Activated CD8-positive, alpha-beta memory T cell treated with anti-CD3 and anti-CD28 coated beads, Interleukin-2, amount 50 U/mL, for 1 hour (primary cell): ENCODE data around the gene IQGAP3.

Experiments
- DNase-seq: peaks from one replicate; pipeline ENCODE4 v3.0.0-alpha.2; 2020; ENCODE audit errors: extremely low read depth

Gene IQGAP3

GRCh38 chr1:156544592-156545102 lies 27.7 kb downstream of the IQGAP3 start:
- DNase-seq = no peak

DNA sequence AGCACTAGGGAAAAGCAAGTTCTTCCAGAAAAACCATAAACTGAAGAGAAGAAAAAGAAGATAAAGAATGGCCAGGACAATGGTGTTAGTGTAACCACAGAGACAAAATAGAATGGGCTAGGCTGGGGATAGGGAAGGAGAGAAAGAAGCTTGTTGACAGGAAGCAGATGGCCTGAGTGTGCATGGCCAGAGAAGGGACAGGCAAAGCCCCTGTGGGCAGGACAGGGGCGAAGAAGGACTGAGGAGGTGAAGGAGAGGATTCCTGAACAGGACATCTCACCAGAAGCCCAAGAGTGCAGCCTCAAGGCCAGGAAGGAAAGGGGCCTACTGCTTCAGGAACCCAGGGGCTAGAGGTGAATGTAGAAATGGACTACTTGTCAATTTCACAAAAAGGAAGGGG lies 29.3 kb downstream of the IQGAP3 start:
- DNase-seq = no peak

DNA sequence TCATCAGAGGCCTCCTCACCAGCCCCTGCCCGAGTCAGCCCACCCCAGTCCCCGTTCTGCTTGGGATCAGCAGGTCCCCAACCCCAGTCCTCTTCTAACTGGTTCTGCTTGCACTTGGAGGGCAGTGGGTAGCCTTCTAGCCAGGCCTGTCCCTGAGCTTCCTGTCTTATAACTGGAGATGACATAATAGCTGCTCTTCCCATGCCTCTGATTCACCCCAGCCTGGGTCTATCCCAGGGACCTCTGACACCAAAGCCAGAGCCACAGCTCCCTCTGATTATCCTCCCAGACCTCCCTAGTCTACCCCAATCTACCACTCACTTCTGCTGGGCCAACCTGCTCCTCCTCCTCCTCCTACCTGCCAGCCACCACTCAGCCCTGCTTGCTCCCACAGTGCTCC lies 31.4 kb downstream of the IQGAP3 start:
- no peak for DNase-seq

- no peak for DNase-seq
Measured at GRCh38 chr1:156539818-156540355, 32.5 kb downstream of the IQGAP3 start.

DNA sequence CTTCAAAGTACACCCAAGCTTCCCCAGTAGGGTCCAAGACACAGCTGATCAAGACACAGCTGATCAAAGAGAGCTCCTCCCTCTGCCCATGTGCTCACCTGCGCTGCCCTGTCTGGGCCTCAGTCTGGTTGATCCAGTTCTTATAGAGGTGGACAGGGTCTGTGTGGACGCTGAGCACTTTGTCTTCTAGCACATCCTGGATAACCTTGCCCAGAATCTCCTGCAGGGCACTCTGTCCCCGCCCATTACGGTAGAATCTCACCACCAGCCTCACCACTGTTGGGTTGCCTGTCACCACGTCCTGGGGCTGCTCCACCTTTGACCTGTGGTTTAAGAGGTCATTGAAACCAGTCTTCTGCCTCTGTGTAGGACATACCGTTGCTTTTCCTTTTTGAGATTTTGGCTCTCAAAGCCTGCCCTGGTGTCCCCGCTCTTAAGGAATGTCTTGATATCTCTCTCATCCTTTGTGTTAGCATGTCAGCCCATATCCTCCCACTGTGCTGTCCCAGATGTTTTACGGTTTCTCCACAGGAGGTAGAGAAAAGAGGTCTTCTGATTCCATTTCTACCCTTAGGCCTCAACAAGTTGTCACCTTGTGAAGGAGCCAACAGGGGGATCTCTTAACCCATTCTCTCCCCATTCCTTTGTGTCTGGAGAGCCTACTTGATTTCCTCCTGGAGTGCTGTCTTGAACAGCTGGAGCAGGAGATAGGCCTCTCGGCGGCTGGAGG lies 33.5 kb downstream of the IQGAP3 start:
- DNase-seq = no peak

DNA sequence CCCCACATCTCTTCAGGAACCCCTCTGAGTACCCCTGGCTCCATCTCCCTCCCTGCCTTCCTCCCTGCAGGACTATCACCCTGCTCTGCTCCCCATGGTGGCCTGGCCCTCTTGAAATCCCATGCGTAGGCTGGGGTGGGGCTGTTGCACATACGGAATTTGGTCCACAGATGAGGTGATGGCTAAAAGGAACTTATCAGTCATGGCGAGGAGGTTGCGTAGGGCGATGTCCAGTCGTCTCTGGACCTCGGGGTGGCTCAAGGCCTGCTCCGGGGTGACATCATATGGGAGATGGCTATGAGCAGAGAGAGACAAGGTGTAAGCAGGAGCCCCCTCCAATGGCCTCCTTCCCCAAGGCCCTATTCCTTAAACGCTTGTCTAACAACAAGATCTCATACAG lies 35.3 kb downstream of the IQGAP3 start:
- no peak for DNase-seq

DNA sequence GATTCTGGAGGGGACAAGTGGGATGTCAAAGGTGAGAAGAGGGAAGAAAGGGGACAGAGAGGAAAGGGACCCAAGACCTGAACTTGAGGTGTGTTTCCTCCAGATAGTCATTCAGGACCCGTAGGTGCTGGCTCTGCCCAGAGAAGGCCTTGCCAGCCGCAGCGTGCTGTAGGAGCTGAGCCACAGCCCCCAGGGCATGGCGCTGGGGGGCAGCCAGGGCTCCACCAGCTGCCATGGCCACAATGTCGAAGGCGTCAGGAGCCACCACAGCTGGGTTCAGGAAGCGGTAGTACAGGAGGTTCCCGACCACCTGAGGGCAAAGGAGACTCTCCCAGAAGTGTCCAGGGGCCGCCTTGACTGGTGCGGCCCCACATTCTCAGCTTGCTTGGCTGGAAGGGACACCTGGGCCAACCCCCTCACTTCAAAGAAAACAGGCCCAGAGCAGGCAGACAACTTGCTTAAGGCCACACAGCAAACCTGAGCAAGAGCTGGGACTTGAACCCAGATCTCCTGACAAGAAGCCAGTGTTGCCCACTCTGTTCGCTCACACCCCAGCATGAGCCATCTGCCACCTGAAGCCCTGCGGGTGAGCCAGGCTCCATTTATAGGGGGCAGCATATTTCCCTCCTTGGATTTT lies 37.8 kb downstream of the IQGAP3 start:
- no peak for DNase-seq

- DNase-seq = no peak
Measured at GRCh38 chr1:156533568-156534220, 38.7 kb downstream of the IQGAP3 start.

- DNase-seq = no peak
Measured at GRCh38 chr1:156532374-156532773, 40.0 kb downstream of the IQGAP3 start.

DNA sequence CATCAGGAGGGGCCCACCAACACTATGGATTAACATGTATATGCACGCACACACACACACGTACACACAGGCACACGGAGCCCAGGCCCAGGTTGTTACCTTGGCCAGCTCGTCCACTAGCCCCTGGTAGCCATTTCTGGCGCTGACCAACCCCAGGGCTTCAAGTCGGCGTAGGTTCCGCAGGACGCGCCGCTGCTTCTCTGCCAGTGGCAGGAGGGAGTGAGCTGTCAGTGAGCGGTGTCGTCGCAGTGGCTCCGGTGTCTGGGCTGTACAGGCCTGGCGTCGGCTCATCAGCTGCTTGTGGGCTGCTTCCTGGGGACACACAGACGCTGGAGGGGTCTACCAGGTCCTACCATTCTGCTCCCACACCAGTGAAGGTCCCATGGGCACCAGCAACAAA lies 42.4 kb downstream of the IQGAP3 start:
- no peak for DNase-seq

- no peak for DNase-seq
Measured at GRCh38 chr1:156528875-156529425, 43.4 kb downstream of the IQGAP3 start.

- no peak for DNase-seq
Measured at GRCh38 chr1:156528231-156528630, 44.1 kb downstream of the IQGAP3 start.

DNA sequence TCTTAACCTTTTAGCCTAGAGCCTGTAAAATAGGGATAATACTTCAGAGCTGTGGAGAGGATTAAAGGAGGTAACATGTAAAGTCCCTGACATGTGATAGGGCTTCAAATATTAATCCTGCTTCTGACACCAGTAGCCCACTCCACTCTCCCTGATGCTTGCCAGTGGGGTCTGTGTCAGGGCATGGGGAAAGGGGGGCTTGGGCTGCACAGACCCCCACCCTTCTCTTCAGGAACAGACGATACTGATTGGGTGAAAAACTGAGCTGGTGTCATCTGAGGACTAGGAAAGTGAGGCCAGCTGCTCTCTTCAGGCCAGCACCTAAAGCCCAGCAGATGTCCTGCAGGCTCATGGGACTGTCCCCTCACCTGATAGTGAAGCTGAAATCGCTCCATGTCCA lies 44.8 kb downstream of the IQGAP3 start:
- no peak for DNase-seq

DNA sequence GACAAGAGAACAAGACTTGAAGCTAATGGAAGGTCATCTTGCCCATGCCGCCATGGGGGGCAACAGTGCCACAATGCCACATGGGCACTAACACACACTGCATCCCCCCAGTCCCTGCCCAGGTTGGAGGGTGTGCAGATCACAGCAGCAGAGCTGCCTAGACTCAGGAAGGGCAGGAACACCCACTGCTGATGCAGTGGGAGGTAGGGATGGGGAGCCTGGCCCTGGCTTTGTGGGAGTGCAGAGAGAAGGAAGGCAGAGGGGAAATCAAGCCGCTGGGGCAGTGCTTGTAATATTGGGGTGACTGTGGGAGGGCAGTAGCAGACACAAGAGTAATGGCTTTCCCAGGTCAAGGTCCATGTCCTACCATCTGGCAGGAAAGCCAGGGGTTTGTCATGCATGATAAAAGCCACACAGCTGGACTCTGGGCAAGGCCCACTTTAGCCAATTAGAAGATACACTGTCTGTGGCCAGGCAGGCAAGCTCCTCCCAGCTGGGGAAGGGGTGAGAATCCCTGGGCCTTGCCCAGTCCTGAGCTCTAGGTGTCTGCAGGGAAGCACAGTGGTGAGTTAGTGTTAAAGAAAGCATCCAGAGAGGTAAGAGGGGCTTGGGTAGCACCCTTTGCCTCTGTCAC lies 46.4 kb downstream of the IQGAP3 start:
- no peak for DNase-seq

DNA sequence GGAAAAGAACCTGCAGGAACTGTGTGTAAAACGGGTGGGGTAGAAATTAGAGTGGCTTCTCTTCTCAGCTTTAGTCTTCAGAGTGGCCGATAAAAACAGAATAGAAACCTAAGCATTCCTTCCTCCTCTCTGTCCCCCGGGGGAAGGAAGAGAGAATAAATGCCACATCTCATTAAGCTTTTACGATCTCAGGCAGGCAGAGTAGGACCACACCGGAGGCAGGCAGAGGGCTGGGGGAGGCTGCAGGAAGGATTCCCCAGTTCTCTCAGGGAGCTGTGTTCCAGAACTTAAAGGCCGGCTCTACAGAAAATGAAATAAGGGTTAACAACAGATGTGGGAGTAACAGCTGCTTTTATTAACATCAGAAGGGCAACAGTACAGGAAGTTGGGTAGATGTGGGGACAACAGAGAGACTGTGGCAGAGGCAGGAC lies 47.3 kb downstream of the IQGAP3 start:
- DNase-seq = no peak

- DNase-seq = no peak
Measured at GRCh38 chr1:156524481-156524869, 47.9 kb downstream of the IQGAP3 start.

DNA sequence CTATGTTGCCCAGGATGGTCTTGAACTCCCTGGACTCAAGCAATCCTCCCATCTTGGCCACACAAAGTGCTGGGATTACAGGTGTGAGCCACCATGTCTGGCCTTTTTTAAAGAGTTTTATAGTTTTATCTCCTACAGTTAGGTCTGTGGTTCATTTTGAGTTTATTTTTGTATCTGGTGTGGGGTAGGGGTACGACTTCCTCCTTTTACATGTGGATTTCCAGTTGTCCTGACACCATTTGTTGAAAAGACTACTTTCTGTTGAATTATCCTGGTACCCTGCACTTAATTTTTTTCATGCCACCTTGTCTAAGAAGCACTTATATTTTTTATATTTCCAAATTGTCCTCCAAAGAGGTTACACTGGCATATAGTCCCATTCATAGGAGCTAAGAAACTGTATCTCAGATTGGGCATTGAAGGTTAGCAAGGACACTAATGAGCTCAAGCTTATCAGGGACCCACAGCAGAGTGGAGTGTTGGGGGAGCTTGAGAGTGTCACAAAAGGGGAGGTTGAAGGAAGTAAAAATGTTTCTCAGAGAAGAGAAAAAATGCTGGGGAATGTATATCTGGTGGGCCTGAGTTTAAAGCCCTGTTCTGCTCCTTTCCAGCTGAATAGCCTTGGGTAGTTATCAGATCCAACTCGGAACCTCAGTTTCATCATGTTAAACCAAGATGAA lies 48.4 kb downstream of the IQGAP3 start:
- DNase-seq = no peak

- no peak for DNase-seq
Measured at GRCh38 chr1:156522443-156522970, 49.9 kb downstream of the IQGAP3 start.

- DNase-seq = no peak
Measured at GRCh38 chr1:156517748-156518147, 54.6 kb downstream of the IQGAP3 start.

GRCh38 chr1:156516821-156517220 lies 55.5 kb downstream of the IQGAP3 start:
- no peak for DNase-seq

GRCh38 chr1:156515956-156516355 lies 56.4 kb downstream of the IQGAP3 start:
- DNase-seq = no peak
